SKM-1 (cell line): ENCODE measurements around the gene ZBTB7C.

ENCODE experiments used
- DNase-seq: peaks from one replicate; lab custom pipeline; 2025; ENCODE audit not compliant: unreplicated experiment; lab: John Stamatoyannopoulos, UW

Gene ZBTB7C

GRCh38 chr18:48028696-48029095, 380.5 kb downstream of the ZBTB7C start:
- DNase-seq = no peak

- no peak for DNase-seq
These were observed 381.1 kb downstream of the ZBTB7C start for GRCh38 chr18:48028081-48028480.

GRCh38 chr18:48027401-48027963, 381.7 kb downstream of the ZBTB7C start:
- no peak for DNase-seq

- no peak for DNase-seq
These were observed 383.0 kb downstream of the ZBTB7C start for GRCh38 chr18:48026216-48026615.

GRCh38 chr18:48024881-48025660, 384.1 kb downstream of the ZBTB7C start:
- no peak for DNase-seq

- no peak for DNase-seq
These were observed 385.1 kb downstream of the ZBTB7C start for GRCh38 chr18:48024009-48024512.

GRCh38 chr18:48023334-48024008, 385.7 kb downstream of the ZBTB7C start:
- DNase-seq = peak; percentile 24

- DNase-seq = peak; percentile 76
These were observed 386.5 kb downstream of the ZBTB7C start for GRCh38 chr18:48022531-48023329.

- DNase-seq = no peak
These were observed 387.2 kb downstream of the ZBTB7C start for GRCh38 chr18:48022021-48022420.

- no peak for DNase-seq
These were observed 387.8 kb downstream of the ZBTB7C start for GRCh38 chr18:48021273-48021914.

GRCh38 chr18:48020337-48021250, 388.6 kb downstream of the ZBTB7C start:
- DNase-seq = no peak

GRCh38 chr18:48019557-48020325, 389.4 kb downstream of the ZBTB7C start:
- no peak for DNase-seq

- no peak for DNase-seq
These were observed 390.3 kb downstream of the ZBTB7C start for GRCh38 chr18:48018851-48019250.

- no peak for DNase-seq
These were observed 391.5 kb downstream of the ZBTB7C start for GRCh38 chr18:48017635-48018034.

- DNase-seq = no peak
These were observed 396.0 kb downstream of the ZBTB7C start for GRCh38 chr18:48013162-48013561.

GRCh38 chr18:48011926-48012465, 397.2 kb downstream of the ZBTB7C start:
- no peak for DNase-seq

GRCh38 chr18:48010264-48010663, 398.9 kb downstream of the ZBTB7C start:
- DNase-seq = no peak

GRCh38 chr18:48009116-48009745, 400.0 kb downstream of the ZBTB7C start:
- no peak for DNase-seq
